Lower leg skin (tissue), 4 donors: Measurements from ENCODE around the gene CYBC1. TPM values are rescaled to one million over a fixed set of nuclear protein-coding genes. Genes with fewer than 3 reads are reported as not detected.

ENCODE experiments used
- DNase-seq, 2 donors: peaks; one replicate each; pipeline ENCODE4 v3.0.0-alpha.2; 2019; ENCODE audit warnings: low spot score in 2 of 2
- H3K4me3 ChIP-seq: fragments of 200-600 bp; sonication (generic); 2 replicates; pipeline ENCODE4 v1.5.1; 2017; ENCODE audit warnings: mild to moderate bottlenecking, low read depth; ENCODE audit not compliant: poor library complexity, severe bottlenecking
- CTCF ChIP-seq, 3 donors: fragments of 450-650 bp; IDR thresholded peaks; one replicate each; pipeline ENCODE4 v1.5.1; 2016; ENCODE audit warnings: antibody characterized with exemption in 3 of 3, mild to moderate bottlenecking in 3 of 3, moderate library complexity in 2 of 3
- POLR2A ChIP-seq, 2 donors: fragments of 450-650 bp; IDR thresholded peaks; one replicate each; pipeline ENCODE4 v1.6.1; 2016 to 2017; ENCODE audit warnings: antibody characterized with exemption in 2 of 2, mild to moderate bottlenecking in 1 of 2, moderate library complexity in 1 of 2
- WGBS, 2 donors: methylation state at CpG; one replicate each; pipeline ENCODE4 v1.1.5; 2018; 5-methylcytosine and 5-hydroxymethylcytosine counted together
- intact Hi-C: fragments of 100-400 bp; cut with DNase I; formaldehyde crosslinking; loops from one replicate; pipeline ENCODE4 v1.15.0; 2023; ENCODE audit warnings: low total_unique reads
- total RNA-seq, 4 donors: library from RNA; depleted of rRNA; stranded (reverse); fragments of >200 nt; gene quantifications; one replicate each; pipeline ENCODE4 v1.1.0, GENCODE V29; 2016

CYBC1 gene
- total RNA-seq, 4 donors from 2014 or later: 32.4 to 48.8 (median 43.5) TPM

- TF ChIP-seq CTCF (IDR thresholded peaks at IDR 0.05): no peak
- TF ChIP-seq POLR2A (IDR thresholded peaks at IDR 0.05): no peak
- WGBS, 2 donors: 62 to 73% methylated on average over 26 to 29 of the region's 30 CpGs
- peak overlapping the region; percentile 94 for H3K4me3 ChIP-seq
- intact Hi-C loops: no loop called here
- no peak for DNase-seq
Observed at GRCh38 chr17:82449131-82449882, 1.2 kb downstream of the CYBC1 start.

GRCh38 chr17:82447876-82448275 lies 2.7 kb downstream of the CYBC1 start:
- TF ChIP-seq POLR2A (IDR thresholded peaks at IDR 0.05) (no peak), CTCF (IDR thresholded peaks at IDR 0.05) (no peak)
- no peak overlapping the region for H3K4me3 ChIP-seq
- 90 to 94% methylated on average over 8 to 11 of the region's 11 CpGs for WGBS, 2 donors
- intact Hi-C loops: no loop called here
- no peak for DNase-seq

- intact Hi-C loops: no loop called here
- TF ChIP-seq CTCF (IDR thresholded peaks at IDR 0.05) (no peak), POLR2A (IDR thresholded peaks at IDR 0.05) (no peak)
- H3K4me3 ChIP-seq: no peak overlapping the region
- no peak for DNase-seq
- 84 to 87% methylated on average over 11 to 12 of the region's 12 CpGs for WGBS, 2 donors
Observed at GRCh38 chr17:82446649-82447048, 3.9 kb downstream of the CYBC1 start.

GRCh38 chr17:82446124-82446523 lies 4.4 kb downstream of the CYBC1 start:
- no peak overlapping the region for H3K4me3 ChIP-seq
- 84% methylated on average over 15 of the region's 15 CpGs for WGBS, 2 donors
- intact Hi-C loops: no loop called here
- DNase-seq: no peak
- TF ChIP-seq POLR2A (IDR thresholded peaks at IDR 0.05) (no peak), CTCF (IDR thresholded peaks at IDR 0.05) (no peak)

GRCh38 chr17:82445542-82445941 lies 5.0 kb downstream of the CYBC1 start:
- no peak overlapping the region for H3K4me3 ChIP-seq
- TF ChIP-seq CTCF (IDR thresholded peaks at IDR 0.05) (no peak), POLR2A (IDR thresholded peaks at IDR 0.05) (no peak)
- no peak for DNase-seq
- 74 to 83% methylated on average over 5 to 12 of the region's 13 CpGs for WGBS, 2 donors
- intact Hi-C loops: no loop called here
